ENCODE data around the gene AHDC1. TPM values are rescaled to one million over a fixed set of nuclear protein-coding genes. Genes with fewer than 3 reads are reported as not detected.

AHDC1 gene
- total and polyA plus RNA-seq, 2 of the 13 experiments (the other 11 are each of a cell fraction or from before 2014, with no cell fraction given) = 1.0 to 2.7 TPM

DNA sequence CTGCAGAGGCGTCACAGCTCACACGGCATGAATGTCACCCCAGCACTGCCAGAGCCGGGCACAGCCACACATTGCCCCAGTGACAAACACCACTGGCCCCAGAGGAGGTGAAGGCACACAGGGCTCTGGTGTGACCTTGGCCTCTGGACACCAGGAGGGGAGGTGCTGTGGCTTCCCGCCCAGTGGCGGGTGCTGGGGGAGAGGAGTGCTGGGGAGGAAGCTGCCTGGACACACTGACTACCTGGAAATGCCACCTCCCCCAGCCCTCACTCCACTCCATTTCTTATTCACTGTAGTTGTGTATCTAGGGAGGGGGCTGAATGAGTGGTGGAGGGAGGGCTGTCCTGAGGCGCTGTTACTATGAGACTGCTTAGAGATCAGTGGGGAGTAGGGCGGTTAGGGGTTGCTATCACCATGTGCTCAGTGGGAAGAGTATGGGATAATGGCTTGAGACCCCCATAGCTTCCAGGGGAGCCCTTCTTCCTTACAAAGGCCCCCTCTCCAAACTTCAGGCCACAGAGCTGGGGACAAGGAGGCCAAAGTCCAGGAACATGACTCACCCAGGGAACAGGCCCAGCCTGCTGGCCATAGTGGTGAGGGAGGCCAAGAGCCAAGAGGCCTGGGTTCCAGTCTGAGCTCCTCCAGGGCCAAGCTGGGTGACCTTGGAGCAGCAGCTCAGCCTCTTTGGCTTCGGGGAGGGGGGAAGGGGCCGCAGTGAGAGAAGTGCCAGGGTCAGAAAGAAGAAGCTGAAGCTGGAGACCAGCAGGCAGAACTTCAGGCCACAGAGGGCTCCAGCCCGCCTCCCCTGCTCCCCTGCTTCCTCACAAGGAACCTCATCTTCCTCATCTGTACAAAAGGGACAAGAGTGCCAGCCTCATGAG is 40.1 kb downstream of the AHDC1 start (continued):
- TF ChIP-seq NFYB (CRISPR knock-in tag; IDR thresholded peaks at IDR 0.05) (0 out of 2 replicates have a peak, but pooled peaks have one; percentile 13), EHMT2 (IDR thresholded peaks at IDR 0.05; ENCODE audit: borderline replicate concordance, low read depth, low read length) (no peak), PRMT3 (CRISPR knock-in tag; IDR thresholded peaks at IDR 0.05; ENCODE audit: borderline replicate concordance, low read depth) (no peak), NFYC (CRISPR knock-in tag; IDR thresholded peaks at IDR 0.05) (no peak), YY1 (IDR thresholded peaks at IDR 0.05; ENCODE audit: insufficient read depth, insufficient replicate concordance, low read depth, low read length) (no peak), PAX8 (CRISPR knock-in tag; IDR thresholded peaks at IDR 0.05; ENCODE audit: borderline replicate concordance) (no peak), JUN (CRISPR knock-in tag; IDR thresholded peaks at IDR 0.05) (no peak; the same call in 1 of the 2 replicates), KLF12 (CRISPR knock-in tag; IDR thresholded peaks at IDR 0.05; ENCODE audit: borderline replicate concordance) (no peak), ZNF343 (CRISPR knock-in tag; IDR thresholded peaks at IDR 0.05) (no peak), ZNF562 (CRISPR knock-in tag; IDR thresholded peaks at IDR 0.05; ENCODE audit: borderline replicate concordance) (no peak), FOSL2 (CRISPR knock-in tag; IDR thresholded peaks at IDR 0.05) (peak; percentile 95), TCF7 (IDR thresholded peaks at IDR 0.05; ENCODE audit: low read depth) (no peak), ZBTB20 (CRISPR knock-in tag; IDR thresholded peaks at IDR 0.05; ENCODE audit: borderline replicate concordance, low read depth) (peak; percentile 95), ZNF703 (CRISPR knock-in tag; IDR thresholded peaks at IDR 0.05; ENCODE audit: borderline replicate concordance) (no peak), TBL1XR1 (IDR thresholded peaks at IDR 0.05; ENCODE audit: borderline replicate concordance, low read length, partially characterized antibody) (peak; percentile 42), ZC3H4 (CRISPR knock-in tag; IDR thresholded peaks at IDR 0.05; ENCODE audit: borderline replicate concordance) (no peak), RELA (CRISPR knock-in tag; IDR thresholded peaks at IDR 0.05) (no peak), NR2F6 (IDR thresholded peaks at IDR 0.05) (peak; percentile 88), NR2F6 (CRISPR knock-in tag; IDR thresholded peaks at IDR 0.05) (peak; percentile 98), HNRNPUL1 (IDR thresholded peaks at IDR 0.05; ENCODE audit: low read depth, low read length) (no peak), FOXC1 (CRISPR knock-in tag; IDR thresholded peaks at IDR 0.05; ENCODE audit: borderline replicate concordance) (peak; percentile 79), ZNF121 (CRISPR knock-in tag; IDR thresholded peaks at IDR 0.05) (peak; percentile 65; the same call in 1 of the 2 replicates), HHEX (CRISPR knock-in tag; IDR thresholded peaks at IDR 0.05) (no peak)
- TF ChIP-seq, protein P1, sequence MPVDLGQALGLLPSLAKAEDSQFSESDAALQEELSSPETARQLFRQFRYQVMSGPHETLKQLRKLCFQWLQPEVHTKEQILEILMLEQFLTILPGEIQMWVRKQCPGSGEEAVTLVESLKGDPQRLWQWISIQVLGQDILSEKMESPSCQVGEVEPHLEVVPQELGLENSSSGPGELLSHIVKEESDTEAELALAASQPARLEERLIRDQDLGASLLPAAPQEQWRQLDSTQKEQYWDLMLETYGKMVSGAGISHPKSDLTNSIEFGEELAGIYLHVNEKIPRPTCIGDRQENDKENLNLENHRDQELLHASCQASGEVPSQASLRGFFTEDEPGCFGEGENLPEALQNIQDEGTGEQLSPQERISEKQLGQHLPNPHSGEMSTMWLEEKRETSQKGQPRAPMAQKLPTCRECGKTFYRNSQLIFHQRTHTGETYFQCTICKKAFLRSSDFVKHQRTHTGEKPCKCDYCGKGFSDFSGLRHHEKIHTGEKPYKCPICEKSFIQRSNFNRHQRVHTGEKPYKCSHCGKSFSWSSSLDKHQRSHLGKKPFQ (CRISPR knock-in tag; IDR thresholded peaks at IDR 0.05; ENCODE audit: insufficient replicate concordance) = peak; percentile 92
- TF ChIP-seq, protein P2, sequence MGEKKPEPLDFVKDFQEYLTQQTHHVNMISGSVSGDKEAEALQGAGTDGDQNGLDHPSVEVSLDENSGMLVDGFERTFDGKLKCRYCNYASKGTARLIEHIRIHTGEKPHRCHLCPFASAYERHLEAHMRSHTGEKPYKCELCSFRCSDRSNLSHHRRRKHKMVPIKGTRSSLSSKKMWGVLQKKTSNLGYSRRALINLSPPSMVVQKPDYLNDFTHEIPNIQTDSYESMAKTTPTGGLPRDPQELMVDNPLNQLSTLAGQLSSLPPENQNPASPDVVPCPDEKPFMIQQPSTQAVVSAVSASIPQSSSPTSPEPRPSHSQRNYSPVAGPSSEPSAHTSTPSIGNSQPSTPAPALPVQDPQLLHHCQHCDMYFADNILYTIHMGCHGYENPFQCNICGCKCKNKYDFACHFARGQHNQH (CRISPR knock-in tag; IDR thresholded peaks at IDR 0.05) = peak; percentile 99
- TF ChIP-seq, protein P3, sequence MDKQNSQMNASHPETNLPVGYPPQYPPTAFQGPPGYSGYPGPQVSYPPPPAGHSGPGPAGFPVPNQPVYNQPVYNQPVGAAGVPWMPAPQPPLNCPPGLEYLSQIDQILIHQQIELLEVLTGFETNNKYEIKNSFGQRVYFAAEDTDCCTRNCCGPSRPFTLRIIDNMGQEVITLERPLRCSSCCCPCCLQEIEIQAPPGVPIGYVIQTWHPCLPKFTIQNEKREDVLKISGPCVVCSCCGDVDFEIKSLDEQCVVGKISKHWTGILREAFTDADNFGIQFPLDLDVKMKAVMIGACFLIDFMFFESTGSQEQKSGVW (CRISPR knock-in tag; IDR thresholded peaks at IDR 0.05; ENCODE audit: borderline replicate concordance) = no peak
- TF ChIP-seq, protein P4, sequence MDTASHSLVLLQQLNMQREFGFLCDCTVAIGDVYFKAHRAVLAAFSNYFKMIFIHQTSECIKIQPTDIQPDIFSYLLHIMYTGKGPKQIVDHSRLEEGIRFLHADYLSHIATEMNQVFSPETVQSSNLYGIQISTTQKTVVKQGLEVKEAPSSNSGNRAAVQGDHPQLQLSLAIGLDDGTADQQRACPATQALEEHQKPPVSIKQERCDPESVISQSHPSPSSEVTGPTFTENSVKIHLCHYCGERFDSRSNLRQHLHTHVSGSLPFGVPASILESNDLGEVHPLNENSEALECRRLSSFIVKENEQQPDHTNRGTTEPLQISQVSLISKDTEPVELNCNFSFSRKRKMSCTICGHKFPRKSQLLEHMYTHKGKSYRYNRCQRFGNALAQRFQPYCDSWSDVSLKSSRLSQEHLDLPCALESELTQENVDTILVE (CRISPR knock-in tag; IDR thresholded peaks at IDR 0.05) = peak; percentile 76; the same call in 1 of the 2 replicates

All from HepG2 (cell line).